ENCODE measurements around the gene DACH1. TPM values are rescaled to one million over a fixed set of nuclear protein-coding genes. Genes with fewer than 3 reads are reported as not detected.

Gene DACH1
- total and polyA plus RNA-seq, 2 donors (not counting 3 experiments of a cell fraction or from before 2014, with no cell fraction given) = 8.6 to 28.3 TPM

DNA sequence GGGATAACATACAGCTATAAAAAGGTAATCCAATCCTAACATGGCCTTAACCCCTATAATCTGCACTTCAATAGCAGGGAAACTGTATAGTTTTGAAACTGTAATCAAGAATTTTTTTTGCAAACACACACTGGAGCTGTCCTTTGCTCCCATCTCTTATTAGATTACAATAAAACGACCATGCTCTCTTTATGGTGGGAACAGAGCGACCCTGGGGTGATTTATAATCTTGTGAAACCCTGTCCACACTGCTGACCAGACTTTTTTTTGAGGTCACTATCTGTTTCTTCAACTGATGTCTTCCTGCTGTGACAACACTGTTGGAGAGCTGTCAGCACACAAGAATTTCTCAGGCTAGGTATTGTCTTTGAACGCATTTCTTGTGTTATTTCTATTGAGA is 35.3 kb downstream of the DACH1 start:
- BruUV-seq (replicated peaks) = no TSS peak

More for the DNA sequence above, 35.3 kb downstream of the DACH1 start:
- intact Hi-C loops (cut with micrococcal nuclease) = no loop called here
- Histone ChIP-seq H4K20me1 (replicated peaks; ENCODE audit: control insufficient read depth, extremely low read depth, insufficient read depth, low read length) (no peaks in the 10 kb centered on the region), H3K9me1 (replicated peaks; ENCODE audit: control insufficient read depth, extremely low read depth, insufficient read depth, low read length) (no peaks in the 10 kb centered on the region), H3K79me2 (ENCODE audit: control insufficient read depth, insufficient read depth, low read length) (no peaks in the 10 kb centered on the region), H3K9me3 (replicated peaks; ENCODE audit: control insufficient read depth, insufficient read depth, low read length) (no peaks in the 10 kb centered on the region), H3K4me2 (ENCODE audit: insufficient read depth, low read length) (no peak overlapping the region), H2AFZ (ENCODE audit: low read depth, low read length) (no peak overlapping the region), H3K4me1 (ENCODE audit: control insufficient read depth, extremely low read depth, insufficient read depth, low read length) (no peaks in the 10 kb centered on the region), H3K36me3 (ENCODE audit: control insufficient read depth in 2 of 2, extremely low read depth in 1 of 2, insufficient read depth in 2 of 2, low read length in 2 of 2) (no peaks in the 10 kb centered on the region), H3K4me3 (replicated peaks in 1 of 3; ENCODE audit: insufficient read depth in 1 of 3, low read depth in 1 of 3, low read length in 3 of 3) (no peak overlapping the region), H3K27me3 (ENCODE audit: control insufficient read depth in 2 of 2, insufficient read depth in 2 of 2, low read length in 2 of 2) (no peaks in the 10 kb centered on the region), H3K9ac (replicated peaks; ENCODE audit: extremely low read depth, insufficient read depth, low read length) (no peak overlapping the region), H3K27ac (ENCODE audit: insufficient read depth, low read depth, low read length) (no peak overlapping the region)
- TF ChIP-seq, protein P1, sequence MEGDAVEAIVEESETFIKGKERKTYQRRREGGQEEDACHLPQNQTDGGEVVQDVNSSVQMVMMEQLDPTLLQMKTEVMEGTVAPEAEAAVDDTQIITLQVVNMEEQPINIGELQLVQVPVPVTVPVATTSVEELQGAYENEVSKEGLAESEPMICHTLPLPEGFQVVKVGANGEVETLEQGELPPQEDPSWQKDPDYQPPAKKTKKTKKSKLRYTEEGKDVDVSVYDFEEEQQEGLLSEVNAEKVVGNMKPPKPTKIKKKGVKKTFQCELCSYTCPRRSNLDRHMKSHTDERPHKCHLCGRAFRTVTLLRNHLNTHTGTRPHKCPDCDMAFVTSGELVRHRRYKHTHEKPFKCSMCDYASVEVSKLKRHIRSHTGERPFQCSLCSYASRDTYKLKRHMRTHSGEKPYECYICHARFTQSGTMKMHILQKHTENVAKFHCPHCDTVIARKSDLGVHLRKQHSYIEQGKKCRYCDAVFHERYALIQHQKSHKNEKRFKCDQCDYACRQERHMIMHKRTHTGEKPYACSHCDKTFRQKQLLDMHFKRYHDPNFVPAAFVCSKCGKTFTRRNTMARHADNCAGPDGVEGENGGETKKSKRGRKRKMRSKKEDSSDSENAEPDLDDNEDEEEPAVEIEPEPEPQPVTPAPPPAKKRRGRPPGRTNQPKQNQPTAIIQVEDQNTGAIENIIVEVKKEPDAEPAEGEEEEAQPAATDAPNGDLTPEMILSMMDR (IDR thresholded peaks at IDR 0.05; ENCODE audit: extremely low read depth in 1 of 2, insufficient read depth in 1 of 2, low read depth in 1 of 2, low read length in 2 of 2) = no peak
- no peak for TF ChIP-seq FOS (IDR thresholded peaks at IDR 0.05; ENCODE audit: borderline replicate concordance, insufficient read depth, low read length)
- TF ChIP-seq POLR2AphosphoS5 (IDR thresholded peaks at IDR 0.05; ENCODE audit: insufficient read depth, low read depth, low read length) = no peak
- TF ChIP-seq GATA2 (IDR thresholded peaks at IDR 0.05; ENCODE audit: insufficient read depth, insufficient read length, low read depth, low read length) = no peak
- no peak for TF ChIP-seq EZH2 (IDR thresholded peaks at IDR 0.05; ENCODE audit: borderline replicate concordance, low read depth, low read length, severe bottlenecking)
- TF ChIP-seq MYC (IDR thresholded peaks at IDR 0.05; ENCODE audit: low read depth, low read length) = no peak
- no peak for TF ChIP-seq JUN (IDR thresholded peaks at IDR 0.05; ENCODE audit: borderline replicate concordance, insufficient read depth, insufficient read length, low read depth)
- TF ChIP-seq POLR2A (IDR thresholded peaks at IDR 0.05; ENCODE audit: low read depth, low read length) = no peak
- TF ChIP-seq MAX (IDR thresholded peaks at IDR 0.05; ENCODE audit: insufficient read depth, insufficient read length) = no peak
- POLR2A ChIA-PET = no interaction called here
- dilution Hi-C loops (cut with MboI; ENCODE audit: extremely low pct_ligation_motif_present, low sequenced_read_pairs) = no loop called here
- CTCF ChIA-PET = no interaction called here
- DNase-seq (ENCODE audit: low read depth, low spot score) (no peak), FAIRE-seq (no peak)

All from endothelial cell of umbilical vein (primary cell).